CD14-positive monocyte (primary cell): ENCODE data around the gene ATXN1. TPM values are rescaled to one million over a fixed set of nuclear protein-coding genes. Genes with fewer than 3 reads are reported as not detected.

ENCODE experiments used
- DNase-seq, 3 donors: peaks; one replicate each; pipeline ENCODE4 v3.0.0-alpha.2; 2011 to 2022
- H2AFZ ChIP-seq: 2 replicates; pipeline ENCODE4 v1.6.0; 2012; ENCODE audit warnings: mild to moderate bottlenecking, low read depth, low read length, inconsistent platforms; ENCODE audit not compliant: insufficient read depth, poor library complexity, severe bottlenecking
- H3K27ac ChIP-seq, 2 donors: 1 replicate in 1 of 2; 2 replicates in 1 of 2; pipeline ENCODE4 v1.5.1; 2012 to 2013; ENCODE audit warnings: low read length in 2 of 2, control low read depth in 1 of 2, inconsistent platforms in 1 of 2, low read depth in 1 of 2, mild to moderate bottlenecking in 1 of 2
- H3K27me3 ChIP-seq, 2 donors: one replicate each; pipeline versions ENCODE4 v1.6.0 to v1.6.1; 2011 to 2013; ENCODE audit warnings: low read length in 2 of 2; ENCODE audit not compliant: control insufficient read depth in 2 of 2, insufficient read depth in 2 of 2
- H3K36me3 ChIP-seq, 2 donors: replicated peaks in 1 of 2; 1 replicate in 1 of 2; 2 replicates in 1 of 2; pipeline versions ENCODE4 v1.5.1 to v1.6.1; 2012 to 2013; ENCODE audit warnings: low read length in 2 of 2, control low read depth in 1 of 2, inconsistent platforms in 1 of 2, mild to moderate bottlenecking in 1 of 2; ENCODE audit not compliant: insufficient read depth in 2 of 2, control insufficient read depth in 1 of 2
- H3K4me1 ChIP-seq, 2 donors: 1 replicate in 1 of 2; 2 replicates in 1 of 2; pipeline versions ENCODE4 v1.5.1 to v1.6.1; 2012 to 2013; ENCODE audit warnings: low read length in 2 of 2, control low read depth in 1 of 2, inconsistent platforms in 1 of 2, mild to moderate bottlenecking in 1 of 2, moderate library complexity in 1 of 2; ENCODE audit not compliant: insufficient read depth in 2 of 2, control insufficient read depth in 1 of 2
- H3K4me2 ChIP-seq: replicated peaks from 2 replicates; pipeline ENCODE3; 2012; ENCODE audit warnings: low read length, moderate library complexity, mild to moderate bottlenecking; ENCODE audit not compliant: poor library complexity, severe bottlenecking; ENCODE audit errors: extremely low read depth
- H3K4me3 ChIP-seq, 3 experiments: fragments of 200-600 bp in 1 of 3; sonication (generic) in 1 of 3; replicated peaks in 1 of 3; 1 replicate in 2 of 3; 2 replicates in 1 of 3; pipeline ENCODE4 v1.5.1; 2011 to 2013; ENCODE audit warnings: low read length in 3 of 3, mild to moderate bottlenecking in 3 of 3, control low read depth in 2 of 3, low read depth in 2 of 3, inconsistent platforms in 1 of 3, moderate library complexity in 1 of 3
- H3K79me2 ChIP-seq: 2 replicates; pipeline ENCODE4 v1.6.0; 2012; ENCODE audit warnings: mild to moderate bottlenecking, control low read depth, inconsistent platforms, low read length, moderate library complexity; ENCODE audit not compliant: insufficient read depth
- H3K9ac ChIP-seq: 2 replicates; pipeline ENCODE4 v1.6.0; 2017; ENCODE audit warnings: low read length, mild to moderate bottlenecking; ENCODE audit not compliant: insufficient read depth, poor library complexity, severe bottlenecking
- H3K9me3 ChIP-seq, 2 donors: replicated peaks in 1 of 2; 1 replicate in 1 of 2; 2 replicates in 1 of 2; pipeline versions ENCODE4 v1.5.1 to v1.6.1; 2012 to 2013; ENCODE audit warnings: low read length in 2 of 2, control low read depth in 1 of 2; ENCODE audit not compliant: control insufficient read depth in 1 of 2, insufficient read depth in 1 of 2
- H4K20me1 ChIP-seq: 2 replicates; pipeline ENCODE4 v1.6.0; 2012; ENCODE audit warnings: mild to moderate bottlenecking, low read length, control low read depth, moderate library complexity; ENCODE audit not compliant: insufficient read depth
- H3K27ac Mint-ChIP-seq, 7 donors: one replicate each; pipeline ENCODE4 v1.8.0; 2020; ENCODE audit warnings: mild to moderate bottlenecking in 7 of 7, mixed read lengths in 7 of 7, moderate library complexity in 6 of 7, inconsistent platforms in 2 of 7
- H3K27me3 Mint-ChIP-seq, 3 donors: one replicate each; pipeline ENCODE4 v1.8.0; 2021 to 2022; ENCODE audit warnings: low read depth in 3 of 3, mild to moderate bottlenecking in 3 of 3, mixed read lengths in 3 of 3, moderate library complexity in 3 of 3, inconsistent platforms in 1 of 3
- H3K36me3 Mint-ChIP-seq, 2 donors: one replicate each; pipeline ENCODE4 v1.8.0; 2020; ENCODE audit warnings: mixed read lengths in 2 of 2, inconsistent platforms in 1 of 2, mild to moderate bottlenecking in 1 of 2
- H3K4me1 Mint-ChIP-seq: one replicate; pipeline ENCODE4 v1.8.0; 2020; ENCODE audit warnings: mild to moderate bottlenecking, mixed read lengths
- H3K4me3 Mint-ChIP-seq, 2 donors: one replicate each; pipeline ENCODE4 v1.8.0; 2020; ENCODE audit warnings: mild to moderate bottlenecking in 2 of 2, mixed read lengths in 2 of 2, moderate library complexity in 1 of 2
- H3K9me3 Mint-ChIP-seq, 7 donors: one replicate each; pipeline ENCODE4 v1.8.0; 2020 to 2022; ENCODE audit warnings: mixed read lengths in 7 of 7, mild to moderate bottlenecking in 6 of 7, moderate library complexity in 6 of 7, inconsistent platforms in 2 of 7
- WGBS: methylation state at CpG from one replicate; pipeline ENCODE4 v1.1.5; 2013; ENCODE audit warnings: missing lambda C conversion rate; ENCODE audit not compliant: insufficient coverage; 5-methylcytosine and 5-hydroxymethylcytosine counted together
- intact Hi-C, 2 donors: fragments of 100-400 bp; cut with micrococcal nuclease; formaldehyde crosslinking; loops; one replicate each; pipeline versions ENCODE4 v1.15.0 to v1.15.1; 2023
- polyA plus RNA-seq, 3 donors: library from polyadenylated mRNA; depleted of rRNA in 1 of 3; unstranded in 2 of 3; stranded (reverse) in 1 of 3; fragments of 300-500 nt in 2 of 3; fragments of >200 nt in 1 of 3; fragmentation: Illumina TruSeq in 2 of 3; gene quantifications; 1 replicate in 2 of 3; 2 replicates in 1 of 3; pipeline ENCODE4 v1.2.3, GENCODE V29; 2012 to 2021
- TF ChIP-seq, protein P1 (sequence below): fragments of 200-600 bp; IDR thresholded peaks from one replicate; pipeline ENCODE4 v1.8.0; 2022; ENCODE audit warnings: antibody characterized with exemption, mild to moderate bottlenecking

The ATXN1 gene
- polyA plus RNA-seq, 3 donors, result 8.8 to 19.1 (median 10.9) TPM

DNA sequence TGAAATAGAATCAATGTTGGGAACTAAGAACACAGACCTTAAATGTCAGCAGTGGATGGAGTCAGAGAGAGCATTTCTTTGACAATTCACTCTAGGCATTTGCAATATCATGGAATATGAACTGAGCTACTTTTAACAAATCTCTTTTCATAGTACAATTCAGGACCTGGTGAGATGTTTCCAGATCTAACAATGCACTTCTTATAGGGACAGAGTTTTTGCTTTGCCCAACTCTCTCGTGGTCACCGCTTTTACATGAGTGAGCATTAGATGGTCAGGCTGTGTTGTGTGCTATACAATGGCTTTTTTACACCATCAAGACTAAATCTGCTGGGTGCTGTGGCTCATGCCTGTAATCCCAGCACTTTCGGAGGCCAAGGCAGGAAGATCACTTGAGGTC is 233.6 kb downstream of the ATXN1 start:
- 100% methylated on average over 1 of the region's 3 CpGs for WGBS
- H3K4me3 Mint-ChIP-seq, result no peak overlapping the region
- H3K9me3 Mint-ChIP-seq, result no peaks in the 10 kb centered on the region
- Histone ChIP-seq H3K9ac (no peak overlapping the region), H3K36me3 (peaks cover 7 to 15% of the 10 kb centered on the region in 2 donors), H3K27me3 (no peaks in the 10 kb centered on the region), H2AFZ (no peak overlapping the region), H3K4me3 (no peak overlapping the region), H3K4me1 (no peaks in the 10 kb centered on the region), H4K20me1 (peaks cover 8% of the 10 kb centered on the region), H3K27ac (no peak overlapping the region), H3K79me2 (no peaks in the 10 kb centered on the region), H3K9me3 (no peaks in the 10 kb centered on the region), H3K4me2 (no peak overlapping the region)
- H3K27me3 Mint-ChIP-seq, result peaks cover 0 to 2% (median 0%) of the 10 kb centered on the region in 3 donors
- TF ChIP-seq, protein P1, sequence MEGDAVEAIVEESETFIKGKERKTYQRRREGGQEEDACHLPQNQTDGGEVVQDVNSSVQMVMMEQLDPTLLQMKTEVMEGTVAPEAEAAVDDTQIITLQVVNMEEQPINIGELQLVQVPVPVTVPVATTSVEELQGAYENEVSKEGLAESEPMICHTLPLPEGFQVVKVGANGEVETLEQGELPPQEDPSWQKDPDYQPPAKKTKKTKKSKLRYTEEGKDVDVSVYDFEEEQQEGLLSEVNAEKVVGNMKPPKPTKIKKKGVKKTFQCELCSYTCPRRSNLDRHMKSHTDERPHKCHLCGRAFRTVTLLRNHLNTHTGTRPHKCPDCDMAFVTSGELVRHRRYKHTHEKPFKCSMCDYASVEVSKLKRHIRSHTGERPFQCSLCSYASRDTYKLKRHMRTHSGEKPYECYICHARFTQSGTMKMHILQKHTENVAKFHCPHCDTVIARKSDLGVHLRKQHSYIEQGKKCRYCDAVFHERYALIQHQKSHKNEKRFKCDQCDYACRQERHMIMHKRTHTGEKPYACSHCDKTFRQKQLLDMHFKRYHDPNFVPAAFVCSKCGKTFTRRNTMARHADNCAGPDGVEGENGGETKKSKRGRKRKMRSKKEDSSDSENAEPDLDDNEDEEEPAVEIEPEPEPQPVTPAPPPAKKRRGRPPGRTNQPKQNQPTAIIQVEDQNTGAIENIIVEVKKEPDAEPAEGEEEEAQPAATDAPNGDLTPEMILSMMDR, result no peak
- DNase-seq, result no peak
- no peaks in the 10 kb centered on the region for H3K4me1 Mint-ChIP-seq
- intact Hi-C loops, result no loop called here
- no peak overlapping the region for H3K27ac Mint-ChIP-seq
- peaks cover 25 to 36% of the 10 kb centered on the region in 2 donors for H3K36me3 Mint-ChIP-seq

DNA sequence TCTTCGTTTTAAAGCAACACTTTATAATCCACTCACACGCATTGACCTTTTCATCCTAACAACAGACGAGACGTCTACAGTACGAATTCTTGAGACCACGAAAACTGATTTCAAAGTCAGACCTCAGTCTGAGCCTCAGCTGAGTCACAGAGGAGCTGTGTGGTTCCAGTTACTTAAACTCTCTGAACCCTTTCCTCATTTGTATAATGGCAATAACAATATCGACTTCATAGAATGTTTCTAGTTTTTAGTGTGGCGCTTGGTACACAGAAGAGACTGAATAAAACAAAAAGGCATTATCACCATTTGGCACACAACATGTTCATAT is 236.9 kb downstream of the ATXN1 start:
- no peaks in the 10 kb centered on the region for H3K4me1 Mint-ChIP-seq
- 85% methylated on average over 6 of the region's 8 CpGs for WGBS
- Histone ChIP-seq H3K4me3 (no peak overlapping the region), H3K4me1 (no peaks in the 10 kb centered on the region), H3K9me3 (no peaks in the 10 kb centered on the region), H3K9ac (no peak overlapping the region), H3K27me3 (no peaks in the 10 kb centered on the region), H3K36me3 (peaks cover 29 to 48% of the 10 kb centered on the region in 2 donors), H2AFZ (no peak overlapping the region), H4K20me1 (peaks cover 14% of the 10 kb centered on the region), H3K27ac (no peak overlapping the region), H3K79me2 (no peaks in the 10 kb centered on the region), H3K4me2 (no peak overlapping the region)
- no peak for DNase-seq
- TF ChIP-seq, protein P1, result no peak
- H3K36me3 Mint-ChIP-seq, result peaks cover 45 to 56% of the 10 kb centered on the region in 2 donors
- intact Hi-C loops, result no loop called here
- H3K27ac Mint-ChIP-seq, result no peak overlapping the region
- no peaks in the 10 kb centered on the region for H3K9me3 Mint-ChIP-seq
- H3K27me3 Mint-ChIP-seq, result peaks cover 0 to 2% (median 0%) of the 10 kb centered on the region in 3 donors
- H3K4me3 Mint-ChIP-seq, result no peak overlapping the region
